Globus pallidus (tissue), 1 donor: ENCODE results near the gene SNTN.
A peak's percentile ranks its signal among the peaks of the same experiment; 100 is the strongest.
"Not testable (repeated sequence)": the region's sequence is repeated elsewhere in the genome, so short reads cannot be mapped to it uniquely, and the experiment has no call there.

Experiments
- DNase-seq: peaks from one replicate; pipeline ENCODE4 v3.0.0-alpha.2; 2015; ENCODE audit warnings: low spot score

Gene SNTN

GRCh38 chr3:63652066-63652725 is at the start of gene SNTN:
Gene SNTN, plus strand, starts transcription at chr3:63652675. Its CDS starts 13 bp downstream, at chr3:63652688.
- DNase-seq: no peak

- DNase-seq: no peak
Measured at GRCh38 chr3:63607716-63608115, 44.8 kb upstream of the SNTN start.

GRCh38 chr3:63609408-63609807 is 43.1 kb upstream of the SNTN start:
- DNase-seq: no peak

GRCh38 chr3:63609834-63610233 is 42.6 kb upstream of the SNTN start:
- DNase-seq: no peak

DNA sequence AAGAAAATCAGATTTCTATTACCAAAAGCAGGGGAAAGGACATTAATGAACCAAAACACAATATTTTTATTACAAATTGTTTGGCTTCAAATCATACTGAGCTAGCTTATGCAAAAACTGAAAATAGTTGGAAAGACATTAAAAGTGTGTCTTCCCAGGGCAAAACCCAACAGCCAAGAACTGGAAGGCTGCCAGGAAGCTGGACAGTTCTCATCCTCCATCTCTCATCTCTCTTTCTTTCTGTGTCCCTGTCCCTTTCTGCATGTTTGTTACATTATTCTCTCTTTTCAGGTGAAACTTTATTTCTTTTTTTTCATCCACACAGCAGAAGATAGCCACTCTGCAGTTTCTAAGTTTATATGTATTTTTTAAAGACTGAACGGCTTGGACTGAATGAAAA is 41.1 kb upstream of the SNTN start:
- DNase-seq: no peak

GRCh38 chr3:63613561-63613960 is 38.9 kb upstream of the SNTN start:
- DNase-seq: no peak

- no peak for DNase-seq
Measured at GRCh38 chr3:63617391-63617790, 35.1 kb upstream of the SNTN start.

- DNase-seq: peak; percentile 1
Measured at GRCh38 chr3:63624941-63625560, 27.4 kb upstream of the SNTN start.

DNA sequence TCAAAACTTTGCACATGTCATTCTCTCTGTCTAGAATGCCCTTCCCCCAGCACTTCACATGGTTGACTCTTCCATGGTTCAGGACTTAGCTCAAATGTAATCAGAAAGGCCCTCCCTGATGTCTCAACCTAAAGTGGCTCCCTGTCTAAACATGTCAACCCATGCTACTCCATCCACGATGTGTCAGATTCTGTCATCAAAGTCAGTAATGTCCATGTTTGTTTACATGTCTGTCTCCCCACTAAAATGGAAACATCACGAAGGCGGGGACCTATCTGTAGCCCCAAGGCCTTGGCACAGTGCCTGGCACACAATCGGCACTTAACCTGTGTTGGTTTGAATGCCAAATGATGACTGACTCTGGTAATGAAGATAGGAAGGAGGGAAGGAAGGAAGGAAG is 20.8 kb upstream of the SNTN start:
- DNase-seq: no peak

DNA sequence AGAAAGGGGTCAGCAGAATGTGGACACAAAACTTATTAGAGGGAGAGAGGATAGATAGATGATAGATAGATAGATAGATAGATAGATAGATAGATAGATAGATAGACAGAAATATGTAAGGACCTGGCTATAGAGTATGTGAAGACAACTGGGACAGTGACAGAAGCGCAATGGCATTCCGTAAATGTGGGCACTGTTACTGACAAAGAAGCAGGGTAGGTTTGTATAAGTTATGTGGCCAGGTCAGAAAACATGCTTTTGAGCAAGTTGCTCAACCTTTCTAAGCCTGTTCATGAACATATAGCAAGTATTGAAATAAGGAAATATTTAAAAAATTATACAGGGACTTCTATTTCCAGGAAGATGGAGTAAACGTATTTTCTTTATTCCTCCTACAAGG is 17.3 kb upstream of the SNTN start:
- DNase-seq: no peak

DNA sequence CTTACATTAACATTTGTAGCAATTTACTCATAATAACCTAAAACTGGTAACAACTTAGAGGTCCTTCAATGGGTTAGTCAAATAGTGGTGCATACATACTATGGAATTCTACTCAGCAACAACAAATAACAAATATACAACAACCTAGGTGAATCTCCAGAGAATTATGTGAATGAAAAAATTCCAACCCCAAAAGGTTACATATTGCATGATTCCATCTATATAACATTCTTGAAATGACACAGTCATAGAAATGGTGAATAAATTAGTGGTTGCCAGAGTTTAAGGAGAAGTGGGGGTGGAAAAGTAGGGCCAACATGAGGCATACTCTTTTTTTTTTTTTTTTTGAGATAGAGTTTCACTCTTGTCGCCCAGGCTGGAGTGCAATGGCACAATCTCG is 12.7 kb upstream of the SNTN start:
- DNase-seq: no peak

DNA sequence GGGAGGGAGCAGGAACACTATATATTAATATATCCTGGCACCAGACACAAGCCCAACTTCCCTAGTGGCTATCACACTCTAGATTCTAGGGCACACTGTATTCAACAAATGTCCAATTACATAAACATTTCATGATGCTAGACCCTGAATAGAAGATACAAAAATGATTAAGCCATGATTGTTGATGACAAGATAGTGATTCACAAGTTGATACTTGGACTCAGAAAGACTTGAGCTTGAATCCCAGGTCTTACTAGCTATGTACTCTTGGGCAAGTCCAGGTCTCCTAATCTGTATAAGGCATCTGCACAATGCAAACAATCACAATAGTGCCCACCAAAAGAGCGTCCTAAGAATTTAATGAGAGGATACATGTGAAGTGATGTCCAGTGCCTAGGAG is 10.0 kb upstream of the SNTN start:
- no peak for DNase-seq

GRCh38 chr3:63644212-63644797 is 8.2 kb upstream of the SNTN start:
- no peak for DNase-seq

DNA sequence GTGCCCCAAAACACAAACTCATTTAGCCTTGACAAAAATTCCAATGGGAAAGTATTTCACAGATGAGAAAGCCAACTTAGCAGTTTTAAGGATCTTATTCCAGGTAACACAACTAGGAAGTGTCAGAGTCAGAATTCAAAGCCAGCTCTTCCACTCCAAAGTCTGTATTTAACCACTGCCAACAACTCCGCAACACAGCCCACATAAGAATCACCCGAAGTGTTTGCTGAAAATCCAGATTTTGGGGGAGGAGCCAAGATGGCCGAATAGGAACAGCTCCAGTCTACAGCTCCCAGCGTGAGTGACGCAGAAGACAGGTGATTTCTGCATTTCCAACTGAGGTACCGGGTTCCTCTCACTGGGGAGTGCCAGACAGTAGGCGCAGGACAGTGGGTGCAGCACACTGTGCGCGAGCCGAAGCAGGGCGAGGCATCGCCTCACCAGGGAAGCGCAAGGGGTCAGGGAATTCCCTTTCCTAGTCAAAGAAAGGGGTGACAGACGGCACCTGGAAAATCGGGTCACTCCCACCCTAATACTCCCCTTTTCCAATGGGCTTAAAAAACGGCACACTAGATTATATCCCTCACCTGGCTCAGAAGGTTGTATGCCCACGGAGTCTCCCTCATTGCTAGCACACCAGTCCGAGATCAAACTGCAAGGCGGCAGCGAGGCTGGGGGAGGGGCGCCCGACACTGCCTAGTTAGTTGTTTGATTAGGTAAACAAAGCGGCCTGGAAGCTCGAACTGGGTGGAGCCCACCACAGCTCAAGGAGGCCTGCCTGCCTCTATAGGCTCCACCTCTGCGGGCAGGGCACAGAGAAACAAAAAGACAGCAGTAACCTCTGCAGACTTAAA is 7.3 kb upstream of the SNTN start:
- DNase-seq: not testable (repeated sequence)

GRCh38 chr3:63654211-63654610 is 1.7 kb downstream of the SNTN start:
- no peak for DNase-seq

GRCh38 chr3:63654931-63655330 is 2.5 kb downstream of the SNTN start:
- no peak for DNase-seq

DNA sequence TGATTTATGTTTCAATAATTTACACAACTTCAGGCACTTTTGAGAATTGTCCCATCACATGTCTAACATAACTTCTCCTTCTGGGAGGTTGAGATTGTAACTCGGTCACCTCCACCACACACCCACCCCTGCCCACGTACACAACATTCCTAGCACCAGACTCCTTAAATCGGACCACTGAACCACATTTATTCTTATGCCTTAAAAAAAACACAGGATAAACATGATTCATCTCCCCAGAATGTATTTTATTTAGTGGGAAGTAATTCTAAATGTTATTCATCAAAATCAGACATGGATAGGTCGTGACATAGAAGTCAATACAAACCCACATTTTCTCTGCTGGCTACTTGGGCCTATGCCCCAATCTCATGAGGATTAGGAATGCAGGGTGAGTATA is 3.0 kb downstream of the SNTN start:
- DNase-seq: no peak

- DNase-seq: no peak
Measured at GRCh38 chr3:63656786-63657185, 4.3 kb downstream of the SNTN start.

DNA sequence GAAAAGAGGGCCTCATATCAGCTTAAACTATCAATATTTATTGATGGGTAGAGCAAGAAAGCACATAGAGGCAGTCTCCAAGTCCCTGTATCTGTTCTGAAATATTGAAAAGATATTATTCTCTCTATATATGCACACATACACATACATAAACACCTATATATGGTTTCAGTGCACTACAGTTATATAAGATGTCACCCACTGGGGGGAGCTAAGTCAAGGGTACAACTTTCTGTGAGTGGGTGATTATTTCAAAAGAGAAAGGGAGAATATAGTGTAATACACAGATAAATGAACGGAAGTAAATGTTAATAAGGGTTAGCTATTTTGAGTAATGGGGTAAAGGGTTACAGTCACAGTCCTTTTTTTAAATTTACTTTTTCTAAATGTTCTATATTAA is 8.8 kb downstream of the SNTN start:
- DNase-seq: no peak

- DNase-seq: no peak
Measured at GRCh38 chr3:63662011-63662410, 9.5 kb downstream of the SNTN start.

DNA sequence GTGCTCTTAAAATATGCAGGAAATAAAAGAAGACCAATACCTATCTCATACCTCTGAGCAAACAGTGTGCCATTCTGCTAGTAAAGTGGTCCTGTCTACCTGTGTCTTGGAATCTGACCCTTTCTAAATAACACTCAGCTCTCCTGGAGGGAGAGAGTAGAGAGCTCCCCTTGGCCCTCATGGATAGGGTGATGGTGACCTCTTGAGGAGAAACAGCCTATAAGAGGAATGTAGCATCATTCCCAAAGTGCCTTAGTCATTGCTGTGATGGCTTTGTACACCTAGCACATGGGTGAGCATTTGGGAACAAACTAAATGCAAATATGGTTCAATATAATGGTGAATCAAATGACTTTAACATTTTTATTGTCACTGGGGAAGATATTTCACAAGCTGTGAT is 10.0 kb downstream of the SNTN start:
- no peak for DNase-seq

- DNase-seq: no peak
Measured at GRCh38 chr3:63670544-63670943, 18.1 kb downstream of the SNTN start.

DNA sequence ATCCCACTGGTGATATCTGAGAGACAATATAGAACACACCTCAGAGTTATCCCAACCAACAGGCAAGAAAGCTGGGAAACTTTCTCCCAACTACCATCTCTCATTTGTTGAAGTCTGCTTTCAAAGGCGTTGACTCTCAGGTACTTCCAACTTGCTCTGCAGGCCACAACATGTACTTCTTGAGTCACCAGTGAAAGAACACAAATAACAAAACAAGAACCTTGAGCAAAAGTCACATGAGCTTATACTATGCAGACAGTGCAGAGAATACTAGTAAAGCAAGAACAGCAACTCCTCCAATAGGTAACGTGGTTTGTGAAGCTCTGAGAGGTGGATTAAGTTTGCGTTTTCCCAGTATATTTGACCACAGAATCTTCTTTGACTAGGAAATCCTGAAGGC is 20.6 kb downstream of the SNTN start:
- no peak for DNase-seq
